ENCODE data around the gene NUP93.

GRCh38 chr16:56849690-56850680, 120.1 kb downstream of the NUP93 start:
- TF ChIP-seq POLR2AphosphoS5 (IDR thresholded peaks at IDR 0.05; ENCODE audit: borderline replicate concordance, low read depth, low read length) (no peak), EZH2 (IDR thresholded peaks at IDR 0.05) (no peak)
